Measurements from ENCODE around the gene DBP.
"Not testable (repeated sequence)": the region's sequence is repeated elsewhere in the genome, so short reads cannot be mapped to it uniquely, and the experiment has no call there.

DNA sequence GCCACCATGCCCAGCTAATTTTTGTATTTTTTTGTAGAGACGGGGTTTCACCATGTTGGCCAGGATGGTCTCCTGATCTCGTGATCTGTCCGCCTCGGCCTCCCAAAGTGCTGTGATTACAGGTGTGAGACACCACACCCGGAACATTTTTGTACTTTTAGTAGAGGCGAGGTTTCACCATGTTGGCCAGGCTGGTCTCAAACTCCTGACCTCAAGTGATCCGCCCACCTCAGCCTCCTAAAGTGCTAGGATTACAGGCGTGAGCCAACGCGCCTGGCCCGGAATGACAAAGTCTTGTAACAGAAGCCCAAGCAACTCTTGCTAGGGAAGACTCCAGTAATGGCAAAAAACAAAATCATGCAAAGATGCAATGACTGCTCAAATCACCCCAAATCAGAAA, 4.9 kb downstream of the DBP start:
- TF ChIP-seq, protein P1, sequence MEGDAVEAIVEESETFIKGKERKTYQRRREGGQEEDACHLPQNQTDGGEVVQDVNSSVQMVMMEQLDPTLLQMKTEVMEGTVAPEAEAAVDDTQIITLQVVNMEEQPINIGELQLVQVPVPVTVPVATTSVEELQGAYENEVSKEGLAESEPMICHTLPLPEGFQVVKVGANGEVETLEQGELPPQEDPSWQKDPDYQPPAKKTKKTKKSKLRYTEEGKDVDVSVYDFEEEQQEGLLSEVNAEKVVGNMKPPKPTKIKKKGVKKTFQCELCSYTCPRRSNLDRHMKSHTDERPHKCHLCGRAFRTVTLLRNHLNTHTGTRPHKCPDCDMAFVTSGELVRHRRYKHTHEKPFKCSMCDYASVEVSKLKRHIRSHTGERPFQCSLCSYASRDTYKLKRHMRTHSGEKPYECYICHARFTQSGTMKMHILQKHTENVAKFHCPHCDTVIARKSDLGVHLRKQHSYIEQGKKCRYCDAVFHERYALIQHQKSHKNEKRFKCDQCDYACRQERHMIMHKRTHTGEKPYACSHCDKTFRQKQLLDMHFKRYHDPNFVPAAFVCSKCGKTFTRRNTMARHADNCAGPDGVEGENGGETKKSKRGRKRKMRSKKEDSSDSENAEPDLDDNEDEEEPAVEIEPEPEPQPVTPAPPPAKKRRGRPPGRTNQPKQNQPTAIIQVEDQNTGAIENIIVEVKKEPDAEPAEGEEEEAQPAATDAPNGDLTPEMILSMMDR (conservative IDR thresholded peaks at IDR 0.05; ENCODE audit: low read depth, low read length), result not testable (repeated sequence)
- TF ChIP-seq EZH2 (IDR thresholded peaks at IDR 0.05; ENCODE audit: borderline replicate concordance, low read depth, low read length, poor library complexity, severe bottlenecking), result not testable (repeated sequence)

Data from A673 (cell line).